ENCODE data around the gene PPRC1.

Gene PPRC1

GRCh38 chr10:102191956-102192355 lies 59.1 kb downstream of the PPRC1 start:
- Histone ChIP-seq H2AFZ (ENCODE audit: low read length) (no peak overlapping the region), H3K9me3 (replicated peaks; ENCODE audit: insufficient read depth, low read length) (no peaks in the 10 kb centered on the region), H3K27ac (ENCODE audit: low read length) (no peak overlapping the region), H3K9ac (ENCODE audit: low read length) (no peak overlapping the region), H3K27me3 (replicated peaks; ENCODE audit: insufficient read depth, low read length) (no peaks in the 10 kb centered on the region), H3K79me2 (ENCODE audit: low read length) (no peaks in the 10 kb centered on the region), H4K20me1 (ENCODE audit: insufficient read depth, low read length) (no peaks in the 10 kb centered on the region), H3K4me1 (ENCODE audit: low read length) (peaks cover 16% of the 10 kb centered on the region), H3F3A (ENCODE audit: insufficient read depth, low read length) (peaks cover 20% of the 10 kb centered on the region), H3K4me2 (ENCODE audit: low read depth, low read length) (no peak overlapping the region), H3K4me3 (ENCODE audit: low read length) (no peak overlapping the region), H3K36me3 (replicated peaks; ENCODE audit: insufficient read depth, low read length) (no peaks in the 10 kb centered on the region), H3K9me2 (replicated peaks; ENCODE audit: insufficient read depth, low read length) (no peaks in the 10 kb centered on the region)
- TF ChIP-seq CTCF (IDR thresholded peaks at IDR 0.05; ENCODE audit: low read length) (no peak), EZH2phosphoT487 (IDR thresholded peaks at IDR 0.05; ENCODE audit: low read length) (no peak), EZH2 (optimal IDR thresholded peaks at IDR 0.05; ENCODE audit: low read depth, low read length) (no peak)
- no peak for DNase-seq

GRCh38 chr10:102195296-102195870 lies 62.5 kb downstream of the PPRC1 start:
- H3K4me3 ChIP-seq (ENCODE audit: low read length) = no peak overlapping the region
- no peaks in the 10 kb centered on the region for H3K27me3 ChIP-seq (replicated peaks; ENCODE audit: insufficient read depth, low read length)
- no peaks in the 10 kb centered on the region for H3K79me2 ChIP-seq (ENCODE audit: low read length)
- no peak overlapping the region for H3K27ac ChIP-seq (ENCODE audit: low read length)
- TF ChIP-seq CTCF (IDR thresholded peaks at IDR 0.05; ENCODE audit: low read length) (no peak), EZH2phosphoT487 (IDR thresholded peaks at IDR 0.05; ENCODE audit: low read length) (no peak), EZH2 (optimal IDR thresholded peaks at IDR 0.05; ENCODE audit: low read depth, low read length) (no peak)
- no peak overlapping the region for H3K4me2 ChIP-seq (ENCODE audit: low read depth, low read length)
- no peaks in the 10 kb centered on the region for H3F3A ChIP-seq (ENCODE audit: insufficient read depth, low read length)
- H3K9me2 ChIP-seq (replicated peaks; ENCODE audit: insufficient read depth, low read length) = no peaks in the 10 kb centered on the region
- no peaks in the 10 kb centered on the region for H3K9me3 ChIP-seq (replicated peaks; ENCODE audit: insufficient read depth, low read length)
- H3K9ac ChIP-seq (ENCODE audit: low read length) = no peak overlapping the region
- H3K36me3 ChIP-seq (replicated peaks; ENCODE audit: insufficient read depth, low read length) = no peaks in the 10 kb centered on the region
- H4K20me1 ChIP-seq (ENCODE audit: insufficient read depth, low read length) = no peaks in the 10 kb centered on the region
- H2AFZ ChIP-seq (ENCODE audit: low read length) = no peak overlapping the region
- H3K4me1 ChIP-seq (ENCODE audit: low read length) = no peaks in the 10 kb centered on the region
- DNase-seq = no peak

- no peaks in the 10 kb centered on the region for H3F3A ChIP-seq (ENCODE audit: insufficient read depth, low read length)
- no peaks in the 10 kb centered on the region for H3K27me3 ChIP-seq (replicated peaks; ENCODE audit: insufficient read depth, low read length)
- no peak overlapping the region for H3K4me2 ChIP-seq (ENCODE audit: low read depth, low read length)
- no peak for DNase-seq
- no peaks in the 10 kb centered on the region for H4K20me1 ChIP-seq (ENCODE audit: insufficient read depth, low read length)
- TF ChIP-seq EZH2 (optimal IDR thresholded peaks at IDR 0.05; ENCODE audit: low read depth, low read length) = no peak
- no peak for TF ChIP-seq CTCF (IDR thresholded peaks at IDR 0.05; ENCODE audit: low read length)
- TF ChIP-seq EZH2phosphoT487 (IDR thresholded peaks at IDR 0.05; ENCODE audit: low read length) = no peak
- H3K9me3 ChIP-seq (replicated peaks; ENCODE audit: insufficient read depth, low read length) = no peaks in the 10 kb centered on the region
- no peak overlapping the region for H3K9ac ChIP-seq (ENCODE audit: low read length)
- no peaks in the 10 kb centered on the region for H3K79me2 ChIP-seq (ENCODE audit: low read length)
- no peaks in the 10 kb centered on the region for H3K36me3 ChIP-seq (replicated peaks; ENCODE audit: insufficient read depth, low read length)
- H3K4me1 ChIP-seq (ENCODE audit: low read length) = no peaks in the 10 kb centered on the region
- H3K4me3 ChIP-seq (ENCODE audit: low read length) = no peak overlapping the region
- H3K9me2 ChIP-seq (replicated peaks; ENCODE audit: insufficient read depth, low read length) = no peaks in the 10 kb centered on the region
- no peak overlapping the region for H2AFZ ChIP-seq (ENCODE audit: low read length)
- H3K27ac ChIP-seq (ENCODE audit: low read length) = no peak overlapping the region
These were observed 64.1 kb downstream of the PPRC1 start for GRCh38 chr10:102196893-102197292.

Data from MM.1S (cell line).